ENCODE results near the gene H2AZ2. TPM values are rescaled to one million over a fixed set of nuclear protein-coding genes. Genes with fewer than 3 reads are reported as not detected.

The H2AZ2 gene
- total and polyA plus RNA-seq, 2 experiments from 2014 or later, result 178 to 319 TPM

- DNase-seq (ENCODE audit: low read depth in 1 of 2, low spot score in 1 of 2), result peak; percentile 8 to 17
- H3K36me3 ChIP-seq, result peaks cover 3% of the 10 kb centered on the region
- H3K27ac ChIP-seq, result peak overlapping the region; percentile 100
- H3K4me1 ChIP-seq (ENCODE audit: low read depth), result peaks cover 37% of the 10 kb centered on the region
- H3K27me3 ChIP-seq, result no peaks in the 10 kb centered on the region
- TF ChIP-seq, protein P1, sequence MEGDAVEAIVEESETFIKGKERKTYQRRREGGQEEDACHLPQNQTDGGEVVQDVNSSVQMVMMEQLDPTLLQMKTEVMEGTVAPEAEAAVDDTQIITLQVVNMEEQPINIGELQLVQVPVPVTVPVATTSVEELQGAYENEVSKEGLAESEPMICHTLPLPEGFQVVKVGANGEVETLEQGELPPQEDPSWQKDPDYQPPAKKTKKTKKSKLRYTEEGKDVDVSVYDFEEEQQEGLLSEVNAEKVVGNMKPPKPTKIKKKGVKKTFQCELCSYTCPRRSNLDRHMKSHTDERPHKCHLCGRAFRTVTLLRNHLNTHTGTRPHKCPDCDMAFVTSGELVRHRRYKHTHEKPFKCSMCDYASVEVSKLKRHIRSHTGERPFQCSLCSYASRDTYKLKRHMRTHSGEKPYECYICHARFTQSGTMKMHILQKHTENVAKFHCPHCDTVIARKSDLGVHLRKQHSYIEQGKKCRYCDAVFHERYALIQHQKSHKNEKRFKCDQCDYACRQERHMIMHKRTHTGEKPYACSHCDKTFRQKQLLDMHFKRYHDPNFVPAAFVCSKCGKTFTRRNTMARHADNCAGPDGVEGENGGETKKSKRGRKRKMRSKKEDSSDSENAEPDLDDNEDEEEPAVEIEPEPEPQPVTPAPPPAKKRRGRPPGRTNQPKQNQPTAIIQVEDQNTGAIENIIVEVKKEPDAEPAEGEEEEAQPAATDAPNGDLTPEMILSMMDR (IDR thresholded peaks at IDR 0.05; ENCODE audit: low read depth, low read length), result no peak
- H3K4me3 ChIP-seq, result peak overlapping the region; percentile 71
- no peaks in the 10 kb centered on the region for H3K9me3 ChIP-seq (ENCODE audit: low read depth)
These were observed 36.2 kb upstream of the H2AZ2 start for GRCh38 chr7:44883961-44884620.

DNA sequence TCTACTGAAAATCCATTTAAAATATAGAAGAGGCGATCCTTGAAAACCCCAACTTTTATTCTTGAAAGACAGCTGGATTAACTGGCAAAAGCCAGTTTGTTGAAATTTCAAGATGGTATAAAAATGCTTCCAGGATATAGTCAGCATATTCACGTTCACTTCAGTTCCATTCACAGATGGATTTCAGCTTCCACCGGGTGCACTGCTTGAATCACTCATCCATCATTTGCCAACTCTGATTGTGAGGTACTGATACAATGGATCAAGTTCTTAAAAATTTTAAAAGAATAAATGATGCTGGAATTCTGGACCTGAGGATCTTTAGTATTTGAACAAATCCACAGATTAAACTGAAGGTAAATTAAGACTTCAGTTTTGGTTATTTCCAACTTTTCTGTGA, 35.0 kb upstream of the H2AZ2 start:
- peak overlapping the region; percentile 71 for H3K4me3 ChIP-seq
- H3K9me3 ChIP-seq (ENCODE audit: low read depth), result no peaks in the 10 kb centered on the region
- peaks cover 3% of the 10 kb centered on the region for H3K36me3 ChIP-seq
- peak overlapping the region; percentile 100 for H3K27ac ChIP-seq
- peaks cover 37% of the 10 kb centered on the region for H3K4me1 ChIP-seq (ENCODE audit: low read depth)
- H3K27me3 ChIP-seq, result no peaks in the 10 kb centered on the region
- TF ChIP-seq, protein P1 (IDR thresholded peaks at IDR 0.05; ENCODE audit: low read depth, low read length), result no peak
- no peak for DNase-seq (ENCODE audit: low read depth in 1 of 2, low spot score in 1 of 2)

DNA sequence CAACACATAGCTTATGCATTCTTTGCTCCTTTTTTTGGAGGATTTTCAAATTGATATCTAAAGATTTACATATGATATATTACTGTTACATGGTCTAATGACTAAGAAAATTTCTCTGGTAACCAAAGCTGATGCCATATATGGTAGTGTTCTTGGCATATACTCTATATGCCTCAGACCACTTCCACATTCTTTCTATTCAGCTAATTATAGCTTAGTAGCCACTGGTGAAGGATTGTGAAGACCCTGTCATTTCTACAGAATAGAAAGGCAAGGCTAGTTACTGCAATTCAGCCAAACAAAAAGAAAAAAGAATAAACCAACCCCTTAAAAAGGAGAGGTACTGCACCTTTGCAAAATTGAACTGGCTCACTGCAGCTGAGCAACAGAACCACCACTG, 33.7 kb upstream of the H2AZ2 start:
- H3K9me3 ChIP-seq (ENCODE audit: low read depth), result no peaks in the 10 kb centered on the region
- TF ChIP-seq, protein P1 (IDR thresholded peaks at IDR 0.05; ENCODE audit: low read depth, low read length), result no peak
- H3K4me3 ChIP-seq, result peak overlapping the region; percentile 71
- peak overlapping the region; percentile 100 for H3K27ac ChIP-seq
- peaks cover 3% of the 10 kb centered on the region for H3K36me3 ChIP-seq
- H3K4me1 ChIP-seq (ENCODE audit: low read depth), result peaks cover 37% of the 10 kb centered on the region
- peak; percentile 77 to 83 for DNase-seq (ENCODE audit: low read depth in 1 of 2, low spot score in 1 of 2)
- H3K27me3 ChIP-seq, result no peaks in the 10 kb centered on the region

DNA sequence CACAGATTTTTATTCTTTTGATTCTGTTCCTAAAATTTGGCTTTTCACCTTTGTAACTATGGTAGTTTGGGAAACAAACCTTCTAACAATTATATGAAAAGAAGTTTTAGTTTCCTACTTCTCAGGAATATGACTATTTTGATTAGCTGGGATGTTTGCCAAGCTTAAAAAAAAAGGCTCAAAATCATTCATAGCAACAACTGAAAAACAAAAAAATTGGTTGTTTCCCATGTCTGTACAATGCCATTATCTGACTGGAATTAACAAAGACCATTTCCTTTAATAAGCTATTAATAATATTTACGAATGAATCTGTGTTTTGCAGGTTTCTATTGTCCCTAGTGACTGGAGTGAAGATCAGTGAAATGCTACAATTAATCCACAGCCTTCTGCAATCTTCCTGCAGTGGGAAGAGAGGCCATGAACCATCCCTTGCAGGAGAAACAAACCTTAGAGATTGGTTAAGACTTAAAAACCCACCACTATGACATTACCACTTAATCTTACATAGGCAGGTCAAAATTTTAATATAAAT, 33.2 kb upstream of the H2AZ2 start:
- Histone ChIP-seq H3K4me1 (ENCODE audit: low read depth) (peaks cover 35% of the 10 kb centered on the region), H3K27ac (peak overlapping the region; percentile 100), H3K4me3 (peak overlapping the region; percentile 71)

DNA sequence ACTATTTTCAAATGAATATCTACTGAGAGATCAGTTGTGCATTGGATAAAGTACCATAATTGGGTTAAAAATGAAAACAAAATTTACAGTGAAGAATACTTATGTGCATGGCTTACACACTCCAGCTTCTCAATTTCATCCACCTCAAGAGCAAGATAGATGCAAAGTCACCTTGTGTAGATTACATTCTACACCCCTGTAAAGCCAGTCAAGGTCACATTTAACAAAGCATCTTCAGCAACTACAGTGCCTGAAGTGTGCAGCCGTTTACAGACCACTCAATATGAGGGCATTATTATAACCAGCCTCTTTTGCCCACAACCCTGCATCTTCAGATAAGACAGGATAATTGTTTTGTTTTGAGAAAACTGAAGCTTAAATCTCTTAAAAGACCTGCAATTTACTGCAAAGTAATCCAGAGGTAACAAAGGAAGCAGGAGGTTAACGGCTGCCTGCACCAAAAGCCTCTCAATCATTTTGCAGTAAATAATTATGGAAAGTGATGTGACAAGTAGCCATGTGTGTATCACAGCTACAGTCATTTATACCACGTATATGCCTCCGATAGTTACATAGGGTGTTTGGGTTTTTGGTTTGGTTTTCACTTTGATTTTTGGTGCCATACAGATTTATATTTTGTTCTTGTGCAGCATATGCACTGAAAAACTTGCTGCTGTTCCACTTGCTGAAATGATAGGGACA, 32.6 kb upstream of the H2AZ2 start:
- Histone ChIP-seq H3K9me3 (ENCODE audit: low read depth) (no peaks in the 10 kb centered on the region), H3K4me1 (ENCODE audit: low read depth) (peaks cover 33% of the 10 kb centered on the region), H3K27me3 (no peaks in the 10 kb centered on the region), H3K27ac (peak overlapping the region; percentile 100), H3K36me3 (peaks cover 3% of the 10 kb centered on the region), H3K4me3 (peak overlapping the region; percentile 71)
- no peak for DNase-seq (ENCODE audit: low read depth in 1 of 2, low spot score in 1 of 2)
- TF ChIP-seq, protein P1 (IDR thresholded peaks at IDR 0.05; ENCODE audit: low read depth, low read length), result no peak

More for the DNA sequence above, 33.2 kb upstream of the H2AZ2 start:
- TF ChIP-seq, protein P1 (IDR thresholded peaks at IDR 0.05; ENCODE audit: low read depth, low read length), result no peak
- Histone ChIP-seq H3K36me3 (peaks cover 3% of the 10 kb centered on the region), H3K9me3 (ENCODE audit: low read depth) (no peaks in the 10 kb centered on the region), H3K27me3 (no peaks in the 10 kb centered on the region)
- DNase-seq (ENCODE audit: low read depth in 1 of 2, low spot score in 1 of 2), result peak in 1 of 2 donors; percentile 40
